HG02840 (cell line): ENCODE results near the gene DQX1.
A peak's percentile ranks its signal among the peaks of the same experiment; 100 is the strongest.
"Not testable (repeated sequence)": the region's sequence is repeated elsewhere in the genome, so short reads cannot be mapped to it uniquely, and the experiment has no call there.

Source experiments
- ATAC-seq: cut with Tn5 transposase; IDR thresholded peaks from one replicate; pipeline ENCODE4 v1.9.1; 2021; ENCODE audit warnings: mild to moderate bottlenecking, moderate library complexity, moderate number of reproducible peaks; ENCODE audit not compliant: unreplicated experiment, low FRiP score

The DQX1 gene

DNA sequence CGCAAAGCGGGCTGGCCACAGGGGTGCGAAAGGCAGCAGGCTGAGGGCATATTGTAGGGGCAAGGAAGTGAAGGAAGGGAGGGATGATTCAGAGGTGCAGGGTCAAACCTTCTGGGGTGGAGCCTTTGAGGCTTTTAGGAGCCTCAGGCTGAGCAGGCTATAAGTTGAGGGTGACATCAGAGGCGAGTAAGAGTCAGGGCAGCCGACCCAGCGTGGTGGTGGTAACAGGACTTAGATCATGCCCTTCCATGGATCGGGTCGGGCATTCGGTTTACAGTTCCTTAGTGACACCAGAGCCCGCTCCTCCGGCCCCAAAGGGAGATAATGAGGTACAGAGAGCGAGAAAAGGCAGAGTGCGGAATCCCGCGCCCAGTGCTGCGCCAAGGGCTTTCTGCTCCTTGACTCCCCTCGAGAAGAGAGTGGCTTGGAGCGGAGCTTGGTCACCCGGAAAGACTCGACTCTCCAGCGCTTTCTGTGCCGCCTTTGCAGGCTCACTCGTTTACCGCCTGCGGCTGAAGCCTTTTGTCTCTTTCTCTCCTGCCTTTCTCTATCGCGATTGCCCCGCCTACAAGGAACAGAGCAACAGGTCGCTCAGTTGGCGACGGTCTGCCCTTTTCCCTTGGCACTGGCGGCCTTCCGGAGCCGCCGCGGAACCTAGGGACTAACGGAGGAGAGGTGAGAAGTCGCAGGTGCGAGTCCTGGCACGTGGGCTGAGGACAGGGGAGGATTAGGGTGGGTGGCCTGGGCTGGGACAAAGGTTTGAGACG is 27.3 kb downstream of the DQX1 start:
- ATAC-seq: no peak

DNA sequence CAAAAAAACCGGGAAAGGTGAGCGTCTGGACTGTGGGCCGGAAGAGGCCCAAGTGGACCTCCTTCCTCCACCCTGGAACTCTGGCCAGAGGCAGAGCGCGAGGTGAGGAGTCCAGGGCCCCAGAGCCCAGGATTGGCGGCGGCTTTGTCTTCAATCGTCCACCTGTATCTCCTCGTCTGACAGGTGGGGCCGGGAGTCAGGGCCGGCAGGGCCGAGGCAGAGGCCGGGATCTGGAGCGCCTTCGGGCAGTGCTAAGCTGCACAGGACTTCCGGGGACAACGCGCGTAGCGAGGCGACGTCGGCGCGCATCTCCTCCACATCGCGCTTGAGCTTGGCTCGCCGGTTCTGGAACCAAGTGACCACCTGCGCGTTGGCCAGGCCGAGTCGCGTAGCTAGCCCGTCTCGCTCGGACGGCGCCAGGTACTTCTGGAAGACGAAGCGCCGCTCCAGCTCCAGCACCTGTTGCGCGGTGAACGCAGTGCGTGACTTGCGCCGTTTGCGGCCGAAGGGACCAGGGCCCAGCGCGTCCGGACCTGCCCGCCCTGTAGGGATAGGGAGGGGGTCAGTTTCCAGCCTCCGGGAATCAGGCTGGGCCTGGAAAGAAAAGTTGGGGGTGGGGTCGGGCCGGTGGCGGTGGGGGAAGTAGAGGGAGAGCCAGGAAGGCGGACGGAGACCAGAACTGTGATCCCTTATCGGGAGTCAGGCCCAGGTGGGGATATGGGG is 28.1 kb downstream of the DQX1 start:
- no peak for ATAC-seq

DNA sequence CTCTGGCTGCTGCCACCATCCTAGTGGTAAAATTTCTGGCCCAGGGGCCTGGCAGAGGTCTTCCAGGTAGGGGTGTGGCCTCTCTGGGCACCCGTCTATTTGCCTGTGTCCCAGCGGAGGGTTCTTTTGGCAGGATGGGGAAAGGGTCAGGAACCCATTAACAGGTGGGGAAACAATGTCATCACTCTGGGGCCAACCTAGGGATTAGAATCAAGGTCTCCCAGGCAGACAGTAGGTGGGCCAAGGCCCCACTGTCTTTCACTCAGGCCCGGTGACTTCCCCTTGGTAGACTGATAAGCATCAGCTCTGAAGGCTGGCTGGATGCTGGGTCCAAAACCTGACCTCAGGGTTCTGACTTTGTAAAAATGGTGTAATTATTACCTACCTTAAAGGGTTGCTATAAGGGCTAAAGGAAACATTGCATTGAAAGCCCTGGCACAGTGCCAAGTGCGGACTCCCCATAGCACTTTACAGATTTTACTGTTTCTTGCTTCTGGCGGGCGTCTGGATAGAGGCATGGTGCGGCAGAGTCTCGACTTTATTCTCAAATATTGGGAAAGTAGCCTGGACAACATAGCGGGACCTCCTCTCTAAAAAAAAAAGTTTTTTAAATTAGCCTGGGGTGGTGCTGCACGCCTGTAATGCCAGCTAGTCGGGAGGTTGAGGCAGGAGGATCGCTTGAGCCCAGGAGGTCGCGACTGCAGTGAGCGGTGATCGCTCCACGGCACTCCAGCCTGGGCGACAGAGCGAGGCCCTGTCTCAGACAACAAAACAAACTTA is 28.8 kb downstream of the DQX1 start:
- no peak for ATAC-seq

DNA sequence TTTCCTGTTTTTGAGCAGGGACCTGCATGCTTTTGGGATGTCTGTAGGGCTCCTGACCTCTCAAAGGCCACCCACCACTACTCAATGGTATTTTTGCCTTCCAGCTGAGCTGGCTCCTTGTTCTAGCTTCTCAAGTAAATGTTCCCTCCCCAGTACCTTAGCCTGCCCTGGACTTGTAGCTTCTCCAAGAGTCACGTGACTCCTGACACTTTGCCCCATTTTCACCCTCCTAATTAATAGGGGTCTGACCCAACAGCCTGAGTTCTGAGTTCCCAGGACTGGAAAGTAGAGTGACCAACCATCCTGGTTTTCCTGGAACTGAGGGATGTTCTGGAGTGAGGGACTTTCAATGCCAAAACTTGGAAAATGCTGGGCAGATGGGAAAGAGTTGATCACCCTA is 30.6 kb downstream of the DQX1 start:
- no peak for ATAC-seq

DNA sequence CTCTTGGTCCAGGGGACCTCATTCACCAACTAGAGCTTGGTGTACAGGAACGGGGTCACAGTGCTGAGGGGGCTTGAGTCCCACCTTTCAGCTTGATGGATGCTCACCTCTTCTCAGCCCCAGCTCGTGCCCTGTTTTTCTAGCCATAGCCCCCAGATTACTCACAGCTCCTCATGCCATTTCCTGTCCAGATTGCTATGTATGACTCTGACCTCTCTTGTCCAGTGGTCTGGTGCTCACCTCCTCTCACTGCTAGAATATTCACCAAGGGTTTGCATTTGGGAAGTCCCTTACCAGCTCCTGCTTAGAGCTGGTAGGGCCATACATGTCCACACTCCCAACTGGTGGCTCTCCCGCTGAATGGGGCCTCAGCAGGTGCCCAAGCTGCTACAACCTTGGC is 32.5 kb downstream of the DQX1 start:
- no peak for ATAC-seq

DNA sequence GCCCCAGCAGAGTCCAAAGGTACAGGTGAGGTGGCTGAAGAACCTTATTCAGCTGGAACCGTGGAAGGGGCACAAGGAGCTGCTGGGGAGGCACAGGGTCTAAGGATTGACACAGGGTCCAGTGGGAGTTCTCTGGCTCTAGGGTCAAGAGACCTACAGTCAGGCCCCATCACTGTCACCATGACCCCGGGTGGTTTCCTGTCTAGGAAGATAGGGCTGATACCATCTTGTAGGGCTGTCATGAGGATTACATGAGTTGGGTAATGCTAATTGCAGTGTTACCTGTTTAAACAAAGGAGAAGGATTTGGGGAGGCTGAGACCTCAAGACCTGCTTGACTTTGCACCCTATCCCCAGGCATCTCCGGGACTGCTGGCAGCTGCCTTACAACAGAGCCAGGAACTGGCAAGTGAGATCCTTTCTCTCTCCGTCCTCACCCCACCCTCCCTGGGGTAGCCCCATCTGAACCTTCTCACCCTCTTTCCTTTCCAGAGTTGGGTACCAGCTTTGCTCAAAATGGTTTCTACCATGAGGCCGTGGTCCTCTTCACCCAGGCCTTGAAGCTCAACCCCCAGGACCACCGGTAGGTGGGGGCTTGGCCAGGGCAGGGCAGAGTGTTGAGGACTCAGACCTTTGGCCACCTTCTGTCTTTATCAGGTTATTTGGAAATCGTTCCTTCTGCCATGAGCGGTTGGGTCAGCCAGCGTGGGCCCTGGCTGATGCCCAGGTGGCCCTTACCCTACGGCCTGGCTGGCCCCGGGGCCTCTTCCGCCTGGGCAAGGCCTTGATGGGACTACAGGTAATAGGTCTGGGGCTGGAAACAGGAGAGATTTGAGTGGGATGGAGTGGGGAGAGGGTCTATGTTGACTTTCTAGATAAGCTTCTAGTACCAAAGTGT is 34.1 kb downstream of the DQX1 start:
- ATAC-seq: no peak

DNA sequence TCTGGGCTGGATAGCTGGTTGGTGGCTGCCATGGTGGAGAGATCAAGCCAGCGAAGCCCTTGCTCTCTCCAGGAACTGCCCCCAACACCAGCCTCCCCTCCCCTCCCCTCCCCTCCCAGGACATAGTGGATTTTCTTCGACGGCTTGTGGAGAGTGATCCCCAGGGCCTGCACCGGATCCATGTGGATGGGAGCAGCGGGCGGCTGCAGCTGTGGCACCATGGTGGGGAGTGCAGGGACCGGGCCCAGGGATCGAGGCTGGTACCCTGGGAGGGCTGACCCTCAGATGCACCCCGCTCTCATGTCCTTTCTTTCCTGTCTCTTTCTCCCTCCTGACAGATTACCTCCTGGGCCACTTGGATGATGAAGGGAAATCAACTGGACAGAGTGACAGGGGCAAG is 36.1 kb downstream of the DQX1 start:
- no peak for ATAC-seq

DNA sequence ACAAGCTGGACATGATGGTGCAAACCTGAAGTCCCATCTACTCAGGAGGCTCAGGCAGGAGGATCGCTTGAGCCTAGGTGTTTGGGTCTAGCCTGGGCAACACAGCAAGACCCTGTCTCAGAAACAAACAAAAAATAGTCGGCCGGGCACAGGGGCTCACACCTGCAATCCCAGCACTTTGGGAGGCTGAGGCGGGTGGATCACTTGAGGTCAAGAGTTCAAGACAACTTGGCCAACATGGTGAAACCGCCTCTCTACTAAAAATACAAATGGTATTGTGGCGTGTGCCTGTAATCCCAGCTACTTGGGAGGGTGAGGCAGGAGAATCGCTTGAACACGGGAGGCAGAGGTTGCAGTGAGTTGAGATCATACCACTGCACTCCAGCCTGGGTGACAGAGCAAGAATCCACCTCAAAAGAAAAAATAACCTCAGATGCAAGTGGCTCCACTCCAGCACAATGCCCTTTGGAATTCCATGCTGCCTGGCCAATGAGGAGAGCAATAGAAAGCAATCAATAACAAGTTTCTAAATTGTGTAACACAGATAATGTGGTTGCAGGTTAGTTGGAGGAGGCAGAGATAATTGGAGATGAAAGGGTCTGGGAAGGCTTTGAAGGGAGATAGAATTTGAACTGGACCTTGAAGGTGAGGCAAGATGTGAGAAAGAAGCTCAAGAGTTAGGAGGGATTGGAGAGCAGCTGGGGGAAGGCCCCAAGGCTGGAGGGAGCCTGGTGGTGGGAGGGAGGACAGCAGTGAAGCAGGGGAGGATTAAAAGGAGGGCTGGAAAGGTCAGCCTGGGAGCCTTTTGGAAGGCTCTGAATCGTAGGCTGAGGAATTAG is 37.2 kb downstream of the DQX1 start:
- no peak for ATAC-seq

DNA sequence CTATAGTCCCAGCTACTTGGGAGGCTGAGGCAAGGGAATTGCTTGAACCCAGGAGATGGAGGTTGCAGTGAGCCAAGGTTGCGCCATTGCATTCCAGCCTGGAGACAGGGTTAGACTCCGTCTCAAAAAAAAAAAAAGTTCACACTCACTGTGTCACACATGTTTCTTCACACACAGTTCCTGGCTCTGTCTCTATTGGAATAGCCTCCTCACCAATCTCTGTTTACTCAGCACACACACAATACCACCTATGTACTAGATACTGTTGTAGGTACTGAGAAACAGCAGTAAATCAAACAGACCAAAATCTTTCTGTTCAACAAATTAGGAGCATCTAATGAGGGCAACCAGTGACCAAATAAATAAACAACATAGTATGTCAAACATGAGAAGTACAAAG is 39.9 kb downstream of the DQX1 start:
- ATAC-seq: no peak

DNA sequence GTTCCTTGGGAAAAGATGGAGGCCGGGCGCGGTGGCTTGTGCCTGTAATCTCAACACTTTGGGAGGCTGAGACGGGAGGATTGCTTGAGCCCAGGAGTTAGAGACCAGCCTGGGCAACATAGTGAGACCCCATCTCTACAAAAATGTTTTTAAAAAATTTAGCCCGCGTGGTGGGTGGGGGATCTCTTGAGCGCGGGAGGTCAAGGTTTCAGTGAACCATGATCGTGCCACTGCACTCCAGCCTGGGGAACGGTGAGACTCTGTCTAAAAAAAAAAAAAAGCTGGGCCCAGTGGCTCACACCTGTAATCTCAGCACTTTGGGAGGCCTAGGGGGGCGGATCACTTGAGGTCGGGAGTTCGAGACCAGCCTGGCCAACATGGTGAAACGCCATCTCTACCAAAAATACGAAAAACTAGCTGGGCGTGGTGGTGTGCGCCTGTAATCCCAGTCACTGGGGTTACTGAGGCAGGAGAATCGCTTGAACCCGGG is 42.3 kb downstream of the DQX1 start:
- ATAC-seq: not testable (repeated sequence)

DNA sequence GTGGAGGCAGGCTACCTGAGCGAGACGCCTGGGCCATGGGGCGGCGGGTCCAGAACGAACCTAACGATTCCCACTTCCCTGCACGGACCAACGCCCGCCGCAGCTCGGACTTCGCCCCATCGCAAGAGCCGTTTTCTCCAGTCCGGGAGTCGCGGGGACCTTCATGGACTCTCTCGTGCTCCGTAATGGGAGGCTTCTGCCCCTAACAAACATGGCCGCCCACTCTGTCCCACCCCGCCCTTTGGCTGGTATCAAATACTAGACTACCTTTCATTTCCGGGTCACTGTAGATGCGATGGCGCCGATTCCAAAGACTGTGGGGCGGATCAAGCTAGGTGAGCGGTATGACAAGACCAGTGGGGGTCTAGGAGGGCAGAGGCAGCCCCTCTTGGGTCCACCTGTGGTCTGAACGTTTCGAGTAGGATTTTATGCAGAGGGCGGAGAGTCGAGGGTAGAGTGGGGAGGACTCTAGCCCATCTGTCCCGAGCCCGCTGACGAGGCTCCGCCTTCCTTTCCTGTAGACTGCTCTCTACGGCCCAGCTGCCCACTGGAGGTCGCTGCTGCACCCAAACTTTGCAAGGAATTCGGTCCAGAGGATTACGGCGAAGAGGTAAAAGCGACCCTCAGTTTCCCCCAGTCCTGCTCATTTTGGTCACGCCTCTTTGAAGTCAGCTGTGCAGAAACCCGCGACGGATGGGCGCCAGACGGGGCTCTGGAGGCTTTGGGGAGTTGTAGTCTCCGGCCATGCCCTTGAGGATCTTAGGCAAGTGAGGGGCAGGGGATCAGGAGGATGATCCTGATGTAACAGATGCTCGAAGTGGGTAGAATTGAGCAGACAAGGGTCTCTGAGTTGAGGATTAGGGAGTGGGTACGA is 43.0 kb downstream of the DQX1 start, which contains the start of the genes CCDC142 and TTC31:
Gene CCDC142 (minus strand): TSS at position 198 of the 874 bp plus-strand sequence. CDS start 161 bp downstream, at position 37.
Gene TTC31 (plus strand): TSS at position 281 of the 874 bp plus-strand sequence. CDS start 15 bp downstream, at position 296.
- ATAC-seq: peak; percentile 90

DNA sequence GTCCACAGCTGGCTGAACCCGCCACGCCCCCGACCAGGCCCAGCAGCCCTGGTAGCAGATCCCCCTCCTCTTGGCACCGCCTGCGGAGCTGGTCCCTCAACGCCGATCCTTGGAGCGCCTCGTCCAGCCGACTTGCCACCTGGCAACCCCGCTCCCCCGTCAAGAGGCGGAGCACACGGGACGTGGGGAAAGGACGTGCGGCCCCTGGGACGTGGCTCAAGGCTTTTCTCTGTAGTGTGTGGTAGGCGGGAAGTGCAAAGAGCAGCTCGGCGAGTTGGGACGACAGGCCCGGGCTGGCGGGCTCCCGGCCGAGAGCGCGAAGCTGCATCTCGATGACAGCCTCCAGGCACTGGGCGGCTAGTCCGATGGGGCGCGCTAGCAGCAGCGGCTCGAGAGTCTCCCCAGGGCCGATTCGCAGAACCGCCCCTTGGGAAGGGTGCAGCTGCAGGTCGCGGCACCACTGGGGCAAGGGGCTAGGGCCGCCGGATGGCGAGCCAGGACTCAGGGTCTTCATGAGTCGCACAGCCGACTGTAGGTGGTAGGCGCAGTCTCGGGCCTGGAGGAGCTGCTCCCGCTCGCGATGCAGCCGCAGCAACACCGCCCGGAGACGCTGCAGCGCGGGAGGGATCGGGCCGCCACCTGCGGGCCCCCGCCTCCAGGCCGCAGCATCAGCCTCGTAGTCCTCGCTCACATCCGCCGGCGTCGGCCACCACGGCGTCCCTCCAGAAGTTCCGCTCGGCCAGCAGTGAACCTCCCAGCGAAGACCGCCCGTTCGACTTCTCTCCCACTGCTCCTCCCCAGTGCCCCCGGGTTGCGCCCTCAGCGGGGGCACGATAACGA is 43.9 kb downstream of the DQX1 start:
- ATAC-seq: peak; percentile 44

DNA sequence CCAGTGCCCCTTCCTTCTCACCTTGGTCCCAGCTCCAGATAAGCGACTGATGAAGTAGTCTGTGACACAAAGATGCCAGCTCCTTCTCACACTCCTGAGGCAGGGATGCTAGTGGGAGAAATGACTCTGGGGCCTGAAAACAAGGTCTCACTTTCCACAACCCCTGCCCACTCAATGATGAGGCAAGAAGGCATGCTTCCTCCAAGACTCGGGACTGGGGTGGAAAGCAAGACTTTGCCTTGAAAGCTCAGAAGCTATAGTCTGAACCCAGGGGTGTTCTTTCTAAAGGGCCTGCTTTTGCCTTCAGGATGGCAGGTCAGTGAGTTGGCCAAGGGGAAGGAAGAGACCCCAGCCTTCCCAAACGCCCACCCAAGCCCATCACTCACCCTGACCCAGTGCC is 44.6 kb downstream of the DQX1 start:
- no peak for ATAC-seq

DNA sequence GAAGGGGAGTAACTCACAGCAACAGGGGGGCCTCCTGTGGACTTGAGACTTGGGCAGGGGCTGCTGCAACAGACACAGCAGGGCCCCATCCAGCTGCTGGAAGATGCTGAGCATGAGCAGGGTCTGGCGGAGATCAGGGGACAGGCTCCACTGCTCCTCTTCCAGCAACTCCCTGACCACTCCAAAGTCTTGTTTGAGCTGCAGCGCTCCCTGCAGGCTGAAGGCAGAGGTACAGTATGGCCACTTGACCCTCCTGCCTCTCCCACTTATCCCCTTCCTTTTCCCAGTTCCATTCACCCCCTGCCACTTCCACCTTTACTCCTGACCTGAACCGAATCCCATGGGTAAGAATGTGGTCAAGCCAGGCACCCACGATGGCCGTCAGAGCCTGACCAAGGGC is 51.1 kb downstream of the DQX1 start:
- ATAC-seq: no peak

DNA sequence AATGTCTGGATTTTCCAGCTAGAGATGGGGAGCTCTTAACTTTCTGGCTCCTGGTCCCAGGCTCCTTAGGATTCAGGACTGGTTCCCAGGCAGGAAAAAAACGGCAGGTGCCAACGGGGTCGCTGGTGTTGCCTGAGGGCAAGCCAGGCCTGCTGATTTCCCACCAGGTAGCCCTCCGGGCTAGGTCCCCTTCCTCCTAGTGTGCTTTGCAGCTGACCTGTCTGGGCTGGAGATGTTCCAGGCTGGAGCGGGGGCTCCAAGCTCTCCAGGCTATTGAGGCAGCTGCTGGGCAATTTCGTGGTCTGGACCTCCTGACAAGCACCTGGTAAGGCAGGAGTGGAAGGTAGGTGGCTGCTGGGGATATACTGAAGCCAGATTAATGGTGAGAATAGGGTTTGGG is 51.5 kb downstream of the DQX1 start:
- ATAC-seq: no peak

DNA sequence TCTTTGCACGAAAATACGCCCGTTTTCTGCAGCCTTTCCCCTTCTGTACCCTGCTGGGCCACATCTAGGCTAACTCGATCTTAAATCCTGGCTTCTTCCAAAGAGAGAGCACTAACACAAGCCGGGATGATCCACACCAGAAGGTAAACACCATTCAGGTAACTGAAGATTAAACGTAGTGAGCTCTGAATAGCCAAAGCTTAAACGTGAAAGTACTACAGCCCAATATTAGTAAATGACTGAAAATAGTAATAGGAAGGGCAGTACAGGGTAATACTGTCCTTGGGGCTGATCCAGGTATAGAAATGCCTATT is 53.1 kb downstream of the DQX1 start:
- ATAC-seq: no peak
